Thyroid gland (tissue), 4 donors: ENCODE data around the gene ZNF81. TPM values are rescaled to one million over a fixed set of nuclear protein-coding genes. Genes with fewer than 3 reads are reported as not detected.
"Not testable (repeated sequence)": the region's sequence is repeated elsewhere in the genome, so short reads cannot be mapped to it uniquely, and the experiment has no call there.

Experiments used
- DNase-seq, 2 donors: peaks; one replicate each; pipeline ENCODE4 v3.0.0-alpha.2; 2019
- H3K27ac ChIP-seq, 3 donors: fragments of 200-600 bp; sonication (generic); 1 replicate in 2 of 3; 2 replicates in 1 of 3; pipeline ENCODE4 v1.5.1; 2016 to 2019; ENCODE audit warnings: mild to moderate bottlenecking in 1 of 3, moderate library complexity in 1 of 3
- H3K27me3 ChIP-seq: fragments of 200-600 bp; sonication (generic); one replicate; pipeline ENCODE4 v1.5.1; 2019
- H3K36me3 ChIP-seq, 2 donors: fragments of 200-600 bp; sonication (generic); one replicate each; pipeline ENCODE4 v1.5.1; 2016 to 2019
- H3K4me1 ChIP-seq, 2 donors: fragments of 200-600 bp; sonication (generic); one replicate each; pipeline ENCODE4 v1.5.1; 2017 to 2019
- H3K4me3 ChIP-seq, 3 donors: fragments of 200-600 bp; sonication (generic); replicated peaks in 1 of 3; 1 replicate in 2 of 3; 2 replicates in 1 of 3; pipeline ENCODE4 v1.5.1; 2016; ENCODE audit warnings: mild to moderate bottlenecking in 1 of 3
- H3K9me3 ChIP-seq: fragments of 200-600 bp; sonication (generic); one replicate; pipeline ENCODE4 v1.5.1; 2017
- CTCF ChIP-seq, 6 experiments: fragments of 200-600 bp in 3 of 6; fragments of 450-650 bp in 3 of 6; sonication (generic) in 3 of 6; IDR thresholded peaks; one replicate each; pipeline ENCODE4 v1.5.1; 2016 to 2019; ENCODE audit warnings: antibody characterized with exemption in 6 of 6, mild to moderate bottlenecking in 2 of 6, inconsistent platforms in 1 of 6, moderate library complexity in 1 of 6
- POLR2A ChIP-seq, 2 donors: fragments of 450-650 bp; IDR thresholded peaks; one replicate each; pipeline ENCODE4 v1.6.1; 2017; ENCODE audit warnings: antibody characterized with exemption in 2 of 2, mild to moderate bottlenecking in 2 of 2, moderate library complexity in 1 of 2
- WGBS, 2 donors: methylation state at CpG; one replicate each; pipeline ENCODE4 v1.1.5; 2017; 5-methylcytosine and 5-hydroxymethylcytosine counted together
- intact Hi-C: fragments of 100-400 bp; cut with DNase I; formaldehyde crosslinking; loops from one replicate; pipeline ENCODE4 v1.15.1; 2023
- total RNA-seq, 4 donors: library from RNA; depleted of rRNA; stranded (reverse); fragments of >200 nt; gene quantifications; one replicate each; pipeline ENCODE4 v1.2.3, GENCODE V29; 2016

The ZNF81 gene
- total RNA-seq, 4 donors from 2014 or later, result 7.1 to 17.8 (median 12.2) TPM

- H3K4me3 ChIP-seq, result no peak overlapping the region
- no peaks in the 10 kb centered on the region for H3K4me1 ChIP-seq
- DNase-seq, result no peak
- no peaks in the 10 kb centered on the region for H3K27me3 ChIP-seq
- TF ChIP-seq CTCF (IDR thresholded peaks at IDR 0.05) (no peak), POLR2A (IDR thresholded peaks at IDR 0.05) (no peak)
- intact Hi-C loops, result no loop called here
- H3K27ac ChIP-seq, result no peak overlapping the region
- no peaks in the 10 kb centered on the region for H3K36me3 ChIP-seq
- WGBS, 2 donors, result 69 to 72% methylated on average over 4 of the region's 4 CpGs
- H3K9me3 ChIP-seq, result no peaks in the 10 kb centered on the region
Observed at GRCh38 chrX:47941423-47941822, 104.7 kb downstream of the ZNF81 start.

- H3K36me3 ChIP-seq, H3K27ac ChIP-seq, intact Hi-C loops, H3K27me3 ChIP-seq, DNase-seq, H3K4me3 ChIP-seq, H3K4me1 ChIP-seq, H3K9me3 ChIP-seq: not testable (repeated sequence)
- WGBS, 2 donors, result 83 to 100% methylated on average over 2 to 3 of the region's 7 CpGs
Observed at GRCh38 chrX:47955295-47955694, 118.6 kb downstream of the ZNF81 start.

- no peak for TF ChIP-seq CTCF (IDR thresholded peaks at IDR 0.05)
- TF ChIP-seq POLR2A (IDR thresholded peaks at IDR 0.05), result no peak
- Histone ChIP-seq H3K27ac (no peak overlapping the region), H3K9me3 (no peaks in the 10 kb centered on the region), H3K27me3 (no peaks in the 10 kb centered on the region), H3K36me3 (no peaks in the 10 kb centered on the region), H3K4me3 (no peak overlapping the region), H3K4me1 (no peaks in the 10 kb centered on the region)
- WGBS, 2 donors, result 97 to 100% methylated on average over 1 to 10 of the region's 13 CpGs
- intact Hi-C loops, result no loop called here
- DNase-seq, result no peak
Observed at GRCh38 chrX:47956016-47956415, 119.3 kb downstream of the ZNF81 start.

GRCh38 chrX:47958206-47958605, 121.5 kb downstream of the ZNF81 start:
- H3K4me3 ChIP-seq, H3K36me3 ChIP-seq, H3K27ac ChIP-seq, H3K27me3 ChIP-seq, H3K4me1 ChIP-seq, intact Hi-C loops, H3K9me3 ChIP-seq, DNase-seq: not testable (repeated sequence)
- 71 to 80% methylated on average over 1 of the region's 4 CpGs for WGBS, 2 donors

GRCh38 chrX:47958761-47959342, 122.2 kb downstream of the ZNF81 start:
- Histone ChIP-seq H3K27me3 (no peaks in the 10 kb centered on the region), H3K27ac (no peak overlapping the region), H3K36me3 (no peaks in the 10 kb centered on the region), H3K4me3 (no peak overlapping the region), H3K9me3 (no peaks in the 10 kb centered on the region), H3K4me1 (no peaks in the 10 kb centered on the region)
- peak; percentile 8 for DNase-seq
- WGBS, 2 donors, result 0 to 14% methylated on average over 1 to 2 of the region's 4 CpGs
- intact Hi-C loops, result no loop called here
- TF ChIP-seq POLR2A (IDR thresholded peaks at IDR 0.05) (no peak), CTCF (IDR thresholded peaks at IDR 0.05) (peak in 4 of 6 experiments; percentile 35 to 48 (median 41))

GRCh38 chrX:47960406-47960805, 123.7 kb downstream of the ZNF81 start:
- no peak for TF ChIP-seq POLR2A (IDR thresholded peaks at IDR 0.05)
- no peak for TF ChIP-seq CTCF (IDR thresholded peaks at IDR 0.05)
- DNase-seq, result no peak
- Histone ChIP-seq H3K27me3 (no peaks in the 10 kb centered on the region), H3K27ac (no peak overlapping the region), H3K9me3 (no peaks in the 10 kb centered on the region), H3K4me1 (no peaks in the 10 kb centered on the region), H3K36me3 (no peaks in the 10 kb centered on the region), H3K4me3 (no peak overlapping the region)
- intact Hi-C loops, result no loop called here
- WGBS, 2 donors, result 79 to 86% methylated on average over 2 of the region's 2 CpGs

GRCh38 chrX:47961830-47962229, 125.1 kb downstream of the ZNF81 start:
- 65 to 79% methylated on average over 4 to 6 of the region's 6 CpGs for WGBS, 2 donors
- intact Hi-C loops, H3K36me3 ChIP-seq, H3K27ac ChIP-seq, H3K9me3 ChIP-seq, DNase-seq, H3K4me3 ChIP-seq, H3K27me3 ChIP-seq, H3K4me1 ChIP-seq: not testable (repeated sequence)

- H3K27me3 ChIP-seq, H3K36me3 ChIP-seq, H3K9me3 ChIP-seq, intact Hi-C loops, DNase-seq, H3K4me3 ChIP-seq, H3K4me1 ChIP-seq, H3K27ac ChIP-seq: not testable (repeated sequence)
- 93 to 97% methylated on average over 3 to 10 of the region's 14 CpGs for WGBS, 2 donors
Observed at GRCh38 chrX:47965526-47965925, 128.8 kb downstream of the ZNF81 start.
